Mesendoderm (in vitro differentiated cells): ENCODE measurements around the gene MAPK14.
"Not testable (repeated sequence)": the region's sequence is repeated elsewhere in the genome, so short reads cannot be mapped to it uniquely, and the experiment has no call there.

ENCODE experiments used
- DNase-seq: peaks from one replicate; pipeline ENCODE4 v3.0.0; 2013
- H2AK5ac ChIP-seq: 2 replicates; pipeline ENCODE4 v1.6.1; 2013; ENCODE audit warnings: low read length, inconsistent platforms
- H2BK120ac ChIP-seq: 2 replicates; pipeline ENCODE4 v1.6.1; 2013; ENCODE audit warnings: low read depth, mild to moderate bottlenecking, low read length, moderate library complexity, mixed read lengths
- H2BK15ac ChIP-seq: replicated peaks from 2 replicates; pipeline ENCODE4 v1.6.1; 2013; ENCODE audit warnings: low read depth, mild to moderate bottlenecking, moderate library complexity
- H2BK5ac ChIP-seq: 2 replicates; pipeline ENCODE4 v1.6.1; 2013; ENCODE audit warnings: low read length, inconsistent platforms
- H3K18ac ChIP-seq: 2 replicates; pipeline ENCODE4 v1.6.1; 2013; ENCODE audit warnings: mild to moderate bottlenecking, low read length, mixed read lengths
- H3K23ac ChIP-seq: one replicate; pipeline ENCODE4 v1.6.1; 2013; ENCODE audit warnings: low read length
- H3K27ac ChIP-seq: 2 replicates; pipeline ENCODE4 v1.5.1; 2013; ENCODE audit warnings: low read depth, mild to moderate bottlenecking, inconsistent platforms, low read length, moderate library complexity
- H3K27me3 ChIP-seq: 2 replicates; pipeline ENCODE4 v1.6.1; 2013; ENCODE audit warnings: low read length, control low read depth, mild to moderate bottlenecking, inconsistent platforms; ENCODE audit not compliant: insufficient read depth, poor library complexity
- H3K36me3 ChIP-seq: 2 replicates; pipeline ENCODE4 v1.6.1; 2013; ENCODE audit warnings: low read length, inconsistent platforms; ENCODE audit not compliant: control insufficient read depth, insufficient read depth
- H3K4ac ChIP-seq: one replicate; pipeline ENCODE4 v1.6.1; 2013; ENCODE audit warnings: low read depth, mild to moderate bottlenecking, low read length, moderate library complexity
- H3K4me1 ChIP-seq: 2 replicates; pipeline ENCODE4 v1.6.1; 2013; ENCODE audit warnings: low read depth, low read length, inconsistent platforms; ENCODE audit not compliant: control insufficient read depth
- H3K4me2 ChIP-seq: 2 replicates; pipeline ENCODE4 v1.6.1; 2013; ENCODE audit warnings: low read length
- H3K4me3 ChIP-seq: 2 replicates; pipeline ENCODE4 v1.5.1; 2013; ENCODE audit warnings: mild to moderate bottlenecking, low read length
- H3K56ac ChIP-seq: one replicate; pipeline ENCODE4 v1.6.1; 2013; ENCODE audit warnings: low read length
- H3K79me1 ChIP-seq: 2 replicates; pipeline ENCODE4 v1.6.1; 2013; ENCODE audit warnings: low read length, inconsistent platforms
- H3K79me2 ChIP-seq: 2 replicates; pipeline ENCODE4 v1.6.1; 2013; ENCODE audit warnings: mild to moderate bottlenecking, low read length; ENCODE audit not compliant: control insufficient read depth, insufficient read depth
- H3K9ac ChIP-seq: 2 replicates; pipeline ENCODE4 v1.6.1; 2013; ENCODE audit warnings: low read length, inconsistent platforms
- H4K5ac ChIP-seq: one replicate; pipeline ENCODE4 v1.6.1; 2013; ENCODE audit warnings: low read length
- H4K8ac ChIP-seq: one replicate; pipeline ENCODE4 v1.6.1; 2013; ENCODE audit warnings: low read depth, mild to moderate bottlenecking, control low read depth, low read length, moderate library complexity
- WGBS: extraction: QIAGEN DNeasy Blood & Tissue Kit; methylation state at CpG from one replicate; pipeline ENCODE4 v1.1.7; 2013; ENCODE audit warnings: low lambda C conversion rate, missing lambda C conversion rate; ENCODE audit not compliant: insufficient coverage; ENCODE audit errors: extremely low coverage; 5-methylcytosine and 5-hydroxymethylcytosine counted together

Gene MAPK14

DNA sequence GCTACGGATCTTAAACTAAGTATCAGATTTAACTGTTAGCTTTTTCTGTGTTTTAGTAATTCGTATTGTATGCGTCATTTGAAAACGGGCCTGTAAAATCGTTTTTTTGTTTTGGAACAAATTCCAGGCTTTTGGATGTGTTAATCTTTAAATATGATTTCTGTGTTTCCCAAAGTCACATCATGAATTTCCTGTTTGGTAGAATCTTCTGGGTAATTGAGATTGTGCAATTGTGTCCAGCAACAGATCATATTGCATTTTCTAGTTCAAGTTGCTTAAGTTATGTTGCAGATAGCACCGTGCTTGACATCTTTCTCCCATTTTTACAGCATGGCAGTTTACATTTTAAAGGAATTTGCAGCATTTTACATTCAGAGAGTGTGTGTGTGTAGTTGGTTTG is 1.9 kb downstream of the MAPK14 start:
- Histone ChIP-seq H4K8ac (no peak overlapping the region), H3K23ac (no peak overlapping the region), H3K79me2 (peaks cover 32% of the 10 kb centered on the region), H3K36me3 (no peaks in the 10 kb centered on the region), H3K4me2 (peak overlapping the region; percentile 0), H2BK5ac (no peak overlapping the region), H2AK5ac (no peak overlapping the region), H3K79me1 (peaks cover 11% of the 10 kb centered on the region), H3K56ac (peak overlapping the region; percentile 2), H4K5ac (no peak overlapping the region), H3K27ac (no peak overlapping the region), H3K27me3 (no peaks in the 10 kb centered on the region), H3K9ac (peak overlapping the region; percentile 0), H2BK15ac (no peak overlapping the region), H2BK120ac (no peak overlapping the region), H3K4ac (no peak overlapping the region), H3K18ac (no peak overlapping the region), H3K4me1 (no peaks in the 10 kb centered on the region), H3K4me3 (no peak overlapping the region)
- no CpG with 5 or more reads among the region's 6 CpGs for WGBS
- no peak for DNase-seq

DNA sequence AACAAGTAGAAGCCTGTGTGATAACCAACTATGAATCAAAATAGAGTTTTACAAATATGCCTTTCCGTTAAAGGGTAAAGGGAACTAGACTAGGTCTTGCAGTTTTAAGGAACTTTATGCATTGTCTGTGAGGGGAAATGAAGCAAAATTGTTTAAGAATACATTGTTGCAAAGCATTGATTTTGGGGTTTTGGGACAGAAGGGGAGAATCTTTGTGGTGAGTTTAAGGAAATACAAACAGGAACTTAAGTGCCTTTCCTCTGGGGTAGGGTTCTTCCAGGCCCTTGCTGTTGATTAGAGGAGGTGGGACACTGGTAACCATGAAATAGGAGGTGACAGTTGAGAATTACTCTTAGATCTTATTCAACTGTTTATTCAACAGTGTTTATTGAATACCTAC is 4.7 kb downstream of the MAPK14 start:
- no peak overlapping the region for H2AK5ac ChIP-seq
- no peaks in the 10 kb centered on the region for H3K27me3 ChIP-seq
- peaks cover 41% of the 10 kb centered on the region for H3K79me2 ChIP-seq
- no peak overlapping the region for H4K8ac ChIP-seq
- no peaks in the 10 kb centered on the region for H3K36me3 ChIP-seq
- no peak overlapping the region for H2BK5ac ChIP-seq
- H3K4me3 ChIP-seq, result no peak overlapping the region
- H3K18ac ChIP-seq, result no peak overlapping the region
- WGBS, result no CpG with 5 or more reads among the region's 1 CpG
- H3K4me1 ChIP-seq, result no peaks in the 10 kb centered on the region
- H2BK120ac ChIP-seq, result no peak overlapping the region
- no peak overlapping the region for H3K23ac ChIP-seq
- no peak overlapping the region for H3K4ac ChIP-seq
- peaks cover 17% of the 10 kb centered on the region for H3K79me1 ChIP-seq
- DNase-seq, result no peak
- no peak overlapping the region for H3K4me2 ChIP-seq
- no peak overlapping the region for H4K5ac ChIP-seq
- no peak overlapping the region for H2BK15ac ChIP-seq
- no peak overlapping the region for H3K9ac ChIP-seq
- no peak overlapping the region for H3K56ac ChIP-seq
- H3K27ac ChIP-seq, result no peak overlapping the region

DNA sequence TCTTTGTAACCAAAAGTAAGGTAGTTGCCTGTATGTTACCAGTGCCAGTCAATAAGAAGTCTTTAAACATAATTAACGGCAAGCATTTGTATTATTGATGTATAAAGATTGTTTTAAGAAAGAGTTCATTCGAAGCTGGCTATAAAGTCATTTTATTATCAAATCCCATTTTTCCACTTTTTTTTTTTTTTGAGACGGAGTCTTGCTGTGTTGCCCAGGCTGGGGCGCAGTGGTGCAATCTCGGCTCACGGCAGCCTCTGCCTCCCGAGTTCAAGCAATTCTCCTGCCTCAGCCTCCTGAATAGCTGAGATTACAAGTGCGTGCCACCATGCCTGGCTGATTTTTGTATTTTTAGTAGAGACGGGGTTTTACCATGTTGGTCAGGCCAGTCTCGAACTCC is 5.5 kb downstream of the MAPK14 start:
- H3K36me3 ChIP-seq, H2AK5ac ChIP-seq, H3K4ac ChIP-seq, H2BK5ac ChIP-seq, H4K8ac ChIP-seq, H3K4me3 ChIP-seq, H2BK15ac ChIP-seq, H3K4me2 ChIP-seq, H3K27me3 ChIP-seq, H3K18ac ChIP-seq, DNase-seq, H3K4me1 ChIP-seq, H2BK120ac ChIP-seq, H4K5ac ChIP-seq, H3K56ac ChIP-seq, H3K9ac ChIP-seq, H3K27ac ChIP-seq, H3K23ac ChIP-seq: not testable (repeated sequence)
- peaks cover 18% of the 10 kb centered on the region for H3K79me1 ChIP-seq
- no CpG with 5 or more reads among the region's 10 CpGs for WGBS
- H3K79me2 ChIP-seq, result peaks cover 43% of the 10 kb centered on the region

DNA sequence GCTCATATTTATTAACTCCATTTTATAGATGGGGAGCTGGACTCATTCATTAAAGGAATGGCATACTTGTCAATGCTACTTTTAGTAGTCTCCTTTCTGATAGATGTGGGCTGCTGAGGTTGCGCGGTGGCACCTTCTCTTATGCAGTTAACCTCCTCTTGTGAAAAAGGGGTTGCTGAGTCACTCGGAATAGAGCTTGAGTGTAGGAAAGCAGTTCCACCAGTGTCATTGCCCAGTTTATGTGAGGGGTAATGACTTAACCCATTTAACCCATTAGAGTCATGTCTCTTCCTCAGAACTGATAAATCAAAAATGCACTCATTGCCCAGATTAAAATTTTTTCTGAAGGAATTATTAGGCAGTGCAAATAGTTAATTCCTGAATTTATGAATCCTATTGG is 6.3 kb downstream of the MAPK14 start:
- no peak overlapping the region for H4K5ac ChIP-seq
- no peak overlapping the region for H2BK120ac ChIP-seq
- H3K27ac ChIP-seq, result no peak overlapping the region
- no peaks in the 10 kb centered on the region for H3K27me3 ChIP-seq
- peak; percentile 26 for DNase-seq
- H3K4me1 ChIP-seq, result no peaks in the 10 kb centered on the region
- H3K56ac ChIP-seq, result no peak overlapping the region
- H3K4ac ChIP-seq, result no peak overlapping the region
- no peak overlapping the region for H3K9ac ChIP-seq
- H3K4me2 ChIP-seq, result no peak overlapping the region
- no peak overlapping the region for H2BK5ac ChIP-seq
- WGBS, result no CpG with 5 or more reads among the region's 3 CpGs
- H3K4me3 ChIP-seq, result no peak overlapping the region
- H3K79me1 ChIP-seq, result peaks cover 16% of the 10 kb centered on the region
- H2BK15ac ChIP-seq, result no peak overlapping the region
- no peak overlapping the region for H2AK5ac ChIP-seq
- no peak overlapping the region for H3K18ac ChIP-seq
- H3K36me3 ChIP-seq, result no peaks in the 10 kb centered on the region
- H4K8ac ChIP-seq, result no peak overlapping the region
- peaks cover 41% of the 10 kb centered on the region for H3K79me2 ChIP-seq
- no peak overlapping the region for H3K23ac ChIP-seq

DNA sequence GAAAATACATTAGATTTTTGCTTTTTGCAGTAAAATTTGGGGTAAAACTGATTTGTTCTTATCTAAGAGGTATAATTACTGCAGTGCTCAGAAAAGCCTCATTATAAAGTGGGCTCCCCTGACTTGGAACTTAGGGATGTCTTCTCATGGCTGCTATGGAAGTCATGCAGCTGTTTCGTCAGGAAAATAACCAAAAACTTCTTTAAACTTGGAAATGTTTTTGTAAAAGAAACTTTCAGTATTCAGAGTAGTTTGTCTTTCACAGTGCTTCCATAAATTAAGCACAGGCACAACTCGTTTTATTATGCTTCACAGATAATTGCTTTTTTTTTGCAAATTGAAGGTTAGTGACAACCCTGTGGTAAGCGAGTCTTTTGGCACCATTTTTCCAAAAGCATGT is 6.8 kb downstream of the MAPK14 start:
- no peak for DNase-seq
- Histone ChIP-seq H3K4ac (no peak overlapping the region), H2BK5ac (no peak overlapping the region), H3K27ac (no peak overlapping the region), H4K5ac (no peak overlapping the region), H4K8ac (no peak overlapping the region), H2BK15ac (no peak overlapping the region), H3K4me2 (no peak overlapping the region), H3K23ac (no peak overlapping the region), H3K79me2 (peaks cover 41% of the 10 kb centered on the region), H3K56ac (no peak overlapping the region), H3K9ac (no peak overlapping the region), H2AK5ac (no peak overlapping the region), H2BK120ac (no peak overlapping the region), H3K4me1 (no peaks in the 10 kb centered on the region), H3K27me3 (no peaks in the 10 kb centered on the region), H3K4me3 (no peak overlapping the region), H3K18ac (no peak overlapping the region), H3K79me1 (peaks cover 16% of the 10 kb centered on the region), H3K36me3 (no peaks in the 10 kb centered on the region)
- no CpG with 5 or more reads among the region's 3 CpGs for WGBS

DNA sequence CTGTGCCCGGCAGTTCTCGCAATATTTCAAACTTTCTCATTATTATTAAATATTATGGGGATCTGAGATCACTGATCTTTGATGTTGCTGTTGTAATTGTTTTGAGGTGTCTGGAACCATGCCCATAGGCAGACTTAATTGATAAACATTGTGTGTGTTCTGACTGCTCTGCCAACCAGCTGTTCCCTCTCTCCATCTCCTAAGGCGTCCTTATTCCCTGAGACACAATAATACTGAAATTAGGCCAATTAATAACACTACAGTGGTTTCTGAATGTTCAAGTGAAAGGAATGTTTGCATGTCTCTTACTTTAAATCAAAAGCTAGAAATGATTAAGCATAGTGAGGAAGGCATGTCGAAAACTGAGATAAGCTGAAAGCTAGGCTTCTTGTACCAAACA is 7.6 kb downstream of the MAPK14 start:
- no peak overlapping the region for H3K18ac ChIP-seq
- no peak for DNase-seq
- H2AK5ac ChIP-seq, result no peak overlapping the region

More for the DNA sequence above, 7.6 kb downstream of the MAPK14 start:
- Histone ChIP-seq H3K79me1 (peaks cover 16% of the 10 kb centered on the region), H3K27ac (no peak overlapping the region), H3K79me2 (peaks cover 37% of the 10 kb centered on the region), H3K9ac (no peak overlapping the region), H3K4me2 (no peak overlapping the region), H3K36me3 (no peaks in the 10 kb centered on the region), H3K4me3 (no peak overlapping the region), H4K8ac (no peak overlapping the region), H3K4me1 (no peaks in the 10 kb centered on the region), H2BK120ac (no peak overlapping the region), H3K56ac (no peak overlapping the region), H3K27me3 (no peaks in the 10 kb centered on the region), H2BK5ac (no peak overlapping the region), H3K23ac (no peak overlapping the region), H2BK15ac (no peak overlapping the region), H3K4ac (no peak overlapping the region), H4K5ac (no peak overlapping the region)
- WGBS, result no CpG with 5 or more reads among the region's 4 CpGs
